ENCODE results near the gene NFIX. TPM values are rescaled to one million over a fixed set of nuclear protein-coding genes. Genes with fewer than 3 reads are reported as not detected.

Gene NFIX
- total RNA-seq, 1 donor from 2014 or later, result 6.7 TPM

DNA sequence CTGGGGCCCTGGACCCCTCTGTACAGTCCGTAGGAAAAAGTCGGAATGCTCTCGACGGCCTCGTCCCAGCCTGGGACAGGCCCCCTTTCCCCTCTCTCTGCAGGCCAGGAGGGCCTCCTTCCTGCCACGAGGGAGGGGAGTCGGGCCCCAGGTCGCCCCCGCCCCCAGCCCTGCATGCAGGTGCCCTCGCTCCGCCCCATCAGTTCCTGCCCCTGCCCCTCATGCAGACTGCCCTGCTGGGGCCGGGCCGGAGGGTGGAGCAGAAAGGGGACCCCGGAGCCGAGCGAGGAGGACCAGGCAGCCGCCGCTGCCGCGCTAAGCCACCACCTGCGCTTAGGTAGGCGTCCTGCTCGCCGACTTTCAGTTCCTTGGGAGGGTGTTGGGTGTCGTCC lies 100.1 kb downstream of the NFIX start:
- DNase-seq (ENCODE audit: low read depth), result no peak
- TF ChIP-seq, protein P1, sequence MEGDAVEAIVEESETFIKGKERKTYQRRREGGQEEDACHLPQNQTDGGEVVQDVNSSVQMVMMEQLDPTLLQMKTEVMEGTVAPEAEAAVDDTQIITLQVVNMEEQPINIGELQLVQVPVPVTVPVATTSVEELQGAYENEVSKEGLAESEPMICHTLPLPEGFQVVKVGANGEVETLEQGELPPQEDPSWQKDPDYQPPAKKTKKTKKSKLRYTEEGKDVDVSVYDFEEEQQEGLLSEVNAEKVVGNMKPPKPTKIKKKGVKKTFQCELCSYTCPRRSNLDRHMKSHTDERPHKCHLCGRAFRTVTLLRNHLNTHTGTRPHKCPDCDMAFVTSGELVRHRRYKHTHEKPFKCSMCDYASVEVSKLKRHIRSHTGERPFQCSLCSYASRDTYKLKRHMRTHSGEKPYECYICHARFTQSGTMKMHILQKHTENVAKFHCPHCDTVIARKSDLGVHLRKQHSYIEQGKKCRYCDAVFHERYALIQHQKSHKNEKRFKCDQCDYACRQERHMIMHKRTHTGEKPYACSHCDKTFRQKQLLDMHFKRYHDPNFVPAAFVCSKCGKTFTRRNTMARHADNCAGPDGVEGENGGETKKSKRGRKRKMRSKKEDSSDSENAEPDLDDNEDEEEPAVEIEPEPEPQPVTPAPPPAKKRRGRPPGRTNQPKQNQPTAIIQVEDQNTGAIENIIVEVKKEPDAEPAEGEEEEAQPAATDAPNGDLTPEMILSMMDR (IDR thresholded peaks at IDR 0.05; ENCODE audit: insufficient read depth, low read length, poor library complexity, severe bottlenecking), result no peak
- Histone ChIP-seq H3K27me3 (ENCODE audit: control insufficient read depth, insufficient read depth, low read length) (peaks cover 49% of the 10 kb centered on the region), H3K36me3 (ENCODE audit: control insufficient read depth, insufficient read depth, low read length) (peaks cover 1% of the 10 kb centered on the region), H3K4me3 (ENCODE audit: low read depth, low read length) (no peak overlapping the region)

DNA sequence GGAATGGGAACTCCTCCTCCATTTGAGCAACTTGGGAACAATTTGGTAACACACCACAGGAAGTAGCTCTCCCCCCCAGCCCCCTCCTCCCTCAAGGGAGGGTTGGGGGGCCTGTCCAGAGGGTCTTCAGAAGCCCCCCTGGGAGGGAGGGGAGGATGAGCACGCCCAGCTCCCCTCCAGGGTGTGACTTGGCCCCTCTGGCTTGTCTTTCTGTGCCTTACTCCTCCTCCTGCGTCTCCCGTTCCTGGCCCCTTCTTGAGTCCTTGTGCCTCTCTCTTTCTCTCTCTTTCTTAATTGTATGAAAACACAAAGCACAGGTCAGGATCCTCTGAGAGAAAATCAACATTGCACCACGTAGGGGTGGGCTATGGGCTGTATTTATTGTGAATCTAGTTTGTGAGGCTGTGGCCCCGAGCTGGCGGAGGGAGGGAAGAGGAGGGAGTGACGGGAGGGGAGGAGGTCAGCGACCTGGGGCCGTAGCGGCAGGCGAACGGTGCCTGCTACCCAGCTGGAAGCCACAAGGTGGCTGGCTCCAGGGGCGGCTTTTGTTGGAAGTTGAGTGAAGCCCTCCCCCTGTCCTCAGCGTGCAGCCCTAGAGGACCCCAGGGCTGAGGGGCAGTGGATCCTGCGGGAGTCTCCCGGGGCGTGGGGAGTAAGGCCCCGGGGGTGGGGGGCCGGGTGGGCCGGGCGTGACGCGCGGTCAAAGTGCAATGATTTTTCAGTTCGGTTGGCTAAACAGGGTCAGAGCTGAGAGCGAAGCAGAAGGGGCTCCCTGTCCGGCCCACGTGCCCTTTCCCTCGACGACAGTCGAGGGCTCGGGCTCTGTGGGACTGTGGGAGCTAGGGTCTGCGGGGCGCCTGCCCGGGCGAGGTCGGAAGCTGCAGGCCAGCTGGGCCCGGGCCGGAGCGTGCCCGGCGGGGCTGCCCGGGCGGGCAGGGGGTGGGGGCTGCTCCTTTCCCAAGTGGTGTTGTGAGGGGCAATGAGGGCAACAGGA lies 101.0 kb downstream of the NFIX start:
- H3K36me3 ChIP-seq (ENCODE audit: control insufficient read depth, insufficient read depth, low read length), result peaks cover 1% of the 10 kb centered on the region
- no peak for DNase-seq (ENCODE audit: low read depth)
- TF ChIP-seq, protein P1 (IDR thresholded peaks at IDR 0.05; ENCODE audit: insufficient read depth, low read length, poor library complexity, severe bottlenecking), result peak; percentile 18
- H3K27me3 ChIP-seq (ENCODE audit: control insufficient read depth, insufficient read depth, low read length), result peaks cover 49% of the 10 kb centered on the region
- no peak overlapping the region for H3K4me3 ChIP-seq (ENCODE audit: low read depth, low read length)

DNA sequence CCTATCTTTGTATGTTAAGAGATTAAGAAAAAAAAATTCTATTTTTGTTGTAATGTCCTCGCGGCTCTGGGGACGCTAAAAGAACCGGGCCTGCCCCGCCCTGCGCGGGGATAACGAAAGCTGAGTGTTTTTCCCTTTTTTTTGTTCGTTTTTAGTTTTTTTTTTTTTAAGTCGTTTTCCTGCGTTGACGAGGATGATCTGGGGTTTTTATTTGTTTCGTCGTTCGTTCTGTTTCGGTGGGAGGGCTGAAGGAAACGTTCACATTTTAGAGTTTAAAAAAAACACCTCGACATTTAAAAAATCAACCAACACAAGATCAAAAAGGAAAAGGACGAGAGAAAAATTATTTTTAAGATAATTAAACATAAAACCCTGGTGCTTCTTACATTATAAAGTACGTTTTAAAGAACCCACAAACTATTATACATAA lies 101.8 kb downstream of the NFIX start:
- DNase-seq (ENCODE audit: low read depth), result no peak
- Histone ChIP-seq H3K27me3 (ENCODE audit: control insufficient read depth, insufficient read depth, low read length) (peaks cover 49% of the 10 kb centered on the region), H3K4me3 (ENCODE audit: low read depth, low read length) (no peak overlapping the region), H3K36me3 (ENCODE audit: control insufficient read depth, insufficient read depth, low read length) (peaks cover 1% of the 10 kb centered on the region)
- TF ChIP-seq, protein P1 (IDR thresholded peaks at IDR 0.05; ENCODE audit: insufficient read depth, low read length, poor library complexity, severe bottlenecking), result no peak

DNA sequence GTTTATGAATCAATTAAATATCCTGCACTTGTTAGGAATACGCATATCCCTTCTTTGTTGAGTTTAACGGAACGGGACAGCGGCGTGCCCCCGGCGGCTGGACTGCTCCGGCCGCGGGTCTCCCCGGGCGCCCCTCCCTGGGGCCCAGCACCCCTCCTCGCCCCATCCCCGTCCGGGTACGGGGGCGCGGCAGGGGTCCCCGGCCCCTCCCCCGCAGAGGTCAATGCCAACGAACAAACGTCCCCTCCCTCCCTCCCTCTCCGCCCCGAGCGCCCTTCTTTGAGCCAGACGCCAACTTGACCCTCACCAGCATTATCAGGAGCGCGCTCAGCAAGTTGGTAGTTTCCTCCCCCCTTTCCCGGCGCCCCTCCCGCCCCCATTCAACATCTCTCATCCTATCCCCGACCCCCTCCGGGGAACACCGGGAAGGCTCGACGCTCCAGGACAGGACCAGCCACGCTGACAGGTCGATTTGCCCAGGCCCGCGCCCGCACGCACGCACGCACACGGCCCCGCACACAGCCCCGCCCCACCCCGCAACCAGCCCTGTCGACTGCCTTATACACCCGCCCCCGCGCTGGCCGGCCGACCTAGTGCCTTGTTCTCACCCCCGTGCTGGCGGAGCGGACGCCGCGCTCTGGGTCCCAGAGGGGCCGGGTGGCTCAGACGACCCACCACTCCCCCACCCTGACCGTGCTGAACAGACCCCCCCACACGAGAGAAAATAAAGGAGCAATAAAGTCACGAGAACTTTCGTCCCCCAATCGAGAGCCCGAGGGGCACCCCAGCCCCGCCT lies 102.4 kb downstream of the NFIX start:
- DNase-seq (ENCODE audit: low read depth), result no peak
- H3K27me3 ChIP-seq (ENCODE audit: control insufficient read depth, insufficient read depth, low read length), result peaks cover 49% of the 10 kb centered on the region
- peaks cover 1% of the 10 kb centered on the region for H3K36me3 ChIP-seq (ENCODE audit: control insufficient read depth, insufficient read depth, low read length)
- TF ChIP-seq, protein P1 (IDR thresholded peaks at IDR 0.05; ENCODE audit: insufficient read depth, low read length, poor library complexity, severe bottlenecking), result no peak
- H3K4me3 ChIP-seq (ENCODE audit: low read depth, low read length), result no peak overlapping the region

GRCh38 chr19:13098277-13099072 lies 103.2 kb downstream of the NFIX start:
- no peak overlapping the region for H3K4me3 ChIP-seq (ENCODE audit: low read depth, low read length)
- TF ChIP-seq, protein P1 (IDR thresholded peaks at IDR 0.05; ENCODE audit: insufficient read depth, low read length, poor library complexity, severe bottlenecking), result no peak
- DNase-seq (ENCODE audit: low read depth), result no peak
- H3K36me3 ChIP-seq (ENCODE audit: control insufficient read depth, insufficient read depth, low read length), result peaks cover 1% of the 10 kb centered on the region
- peaks cover 49% of the 10 kb centered on the region for H3K27me3 ChIP-seq (ENCODE audit: control insufficient read depth, insufficient read depth, low read length)
